SK-N-SH treated with all-trans-retinoic acid at 6 μM for 48 hours (cell line): ENCODE data around the gene SH3PXD2A.

Source experiments
- ATAC-seq: fragments of 200-7000 bp; cut with Tn5 transposase; 3 replicates; pipeline ENCODE4 v1.9.1; 2020; ENCODE audit warnings: mild to moderate bottlenecking, moderate library complexity
- ARNTL ChIP-seq: fragments of 450-650 bp; formaldehyde crosslinking; IDR thresholded peaks from 2 replicates; pipeline ENCODE4 v1.5.0; 2020; ENCODE audit warnings: low read depth, mild to moderate bottlenecking, moderate library complexity, borderline replicate concordance
- BACH2 ChIP-seq: fragments of 250-450 bp; sonication (Bioruptor Pico); IDR thresholded peaks from 2 replicates; pipeline ENCODE4 v1.9.0; 2021; ENCODE audit warnings: mild to moderate bottlenecking, borderline replicate concordance
- CREB5 ChIP-seq: fragments of 250-450 bp; sonication (Bioruptor Pico); IDR thresholded peaks from 2 replicates; pipeline ENCODE4 v1.5.1; 2020; ENCODE audit warnings: low read depth, mild to moderate bottlenecking, moderate library complexity
- CSDC2 ChIP-seq: fragments of 250-450 bp; sonication (Bioruptor Pico); IDR thresholded peaks from 2 replicates; pipeline ENCODE4 v1.5.0; 2020; ENCODE audit warnings: mild to moderate bottlenecking, moderate library complexity
- CSRNP3 ChIP-seq: fragments of 250-450 bp; sonication (Bioruptor Pico); IDR thresholded peaks from 2 replicates; pipeline ENCODE4 v1.5.1; 2021; ENCODE audit warnings: mild to moderate bottlenecking, moderate library complexity
- ESRRG ChIP-seq: fragments of 250-450 bp; sonication (Bioruptor Pico); IDR thresholded peaks from 2 replicates; pipeline ENCODE4 v1.6.1; 2021; ENCODE audit warnings: mild to moderate bottlenecking
- GLIS3 ChIP-seq: fragments of 250-450 bp; sonication (Bioruptor Pico); IDR thresholded peaks from 2 replicates; pipeline ENCODE4 v1.5.0; 2020; ENCODE audit warnings: mild to moderate bottlenecking, moderate library complexity
- ISL1 ChIP-seq: fragments of 250-450 bp; sonication (Bioruptor Pico); IDR thresholded peaks from 2 replicates; pipeline ENCODE4 v2.1.2; 2022; ENCODE audit warnings: mild to moderate bottlenecking, moderate library complexity
- OSR1 ChIP-seq: fragments of 250-450 bp; sonication (Bioruptor Pico); IDR thresholded peaks from 2 replicates; pipeline ENCODE4 v1.8.0; 2022; ENCODE audit warnings: moderate library complexity, mild to moderate bottlenecking, inconsistent platforms
- PPARA ChIP-seq: fragments of 250-450 bp; sonication (Bioruptor Pico); IDR thresholded peaks from 2 replicates; pipeline ENCODE4 v1.5.0; 2020; ENCODE audit warnings: mild to moderate bottlenecking, borderline replicate concordance
- RARB ChIP-seq: fragments of 250-450 bp; sonication (Bioruptor Pico); IDR thresholded peaks from 2 replicates; pipeline ENCODE4 v1.8.0; 2021; ENCODE audit warnings: mild to moderate bottlenecking, moderate library complexity
- SNAI2 ChIP-seq: fragments of 250-450 bp; sonication (Bioruptor Pico); IDR thresholded peaks from 2 replicates; pipeline ENCODE4 v1.5.0; 2020; ENCODE audit warnings: mild to moderate bottlenecking, moderate library complexity
- TSHZ2 ChIP-seq: fragments of 250-450 bp; sonication (Bioruptor Pico); IDR thresholded peaks from 2 replicates; pipeline ENCODE4 v1.5.0; 2020; ENCODE audit warnings: mild to moderate bottlenecking, moderate library complexity
- ZC3H10 ChIP-seq: fragments of 250-450 bp; sonication (Bioruptor Pico); IDR thresholded peaks from 2 replicates; pipeline ENCODE4 v1.5.1; 2021; ENCODE audit warnings: mild to moderate bottlenecking, moderate library complexity
- ZFP30 ChIP-seq: fragments of 450-650 bp; formaldehyde crosslinking; IDR thresholded peaks from 2 replicates; pipeline ENCODE4 v1.5.0; 2022; ENCODE audit warnings: mild to moderate bottlenecking, moderate library complexity
- ZNF565 ChIP-seq: fragments of 450-650 bp; formaldehyde crosslinking; conservative IDR thresholded peaks from 2 replicates; pipeline ENCODE4 v1.5.0; 2020; ENCODE audit warnings: low read depth, mild to moderate bottlenecking, moderate library complexity
- ZNF70 ChIP-seq: fragments of 450-650 bp; formaldehyde crosslinking; IDR thresholded peaks from 2 replicates; pipeline ENCODE4 v1.5.0; 2020; ENCODE audit warnings: mild to moderate bottlenecking, moderate library complexity
- ZNF8 ChIP-seq: fragments of 450-650 bp; formaldehyde crosslinking; IDR thresholded peaks from 2 replicates; pipeline ENCODE4 v1.5.0; 2020; ENCODE audit warnings: mild to moderate bottlenecking, moderate library complexity

The SH3PXD2A gene

GRCh38 chr10:103709341-103709920 lies 145.9 kb downstream of the SH3PXD2A start:
- TF ChIP-seq ISL1 (CRISPR knock-in tag) (no peak), ESRRG (CRISPR knock-in tag) (no peak), CSDC2 (CRISPR knock-in tag) (no peak), ZNF565 (CRISPR knock-in tag) (no peak), ZC3H10 (CRISPR knock-in tag) (no peak), RARB (no peak), CREB5 (no peak), OSR1 (no peak), TSHZ2 (CRISPR knock-in tag) (no peak), GLIS3 (CRISPR knock-in tag) (no peak), CSRNP3 (CRISPR knock-in tag) (no peak), SNAI2 (no peak)
- ATAC-seq: peak; percentile 66

GRCh38 chr10:103708627-103709288 lies 146.6 kb downstream of the SH3PXD2A start:
- ATAC-seq: peak; percentile 9; the same call in 2 of the 3 replicates
- TF ChIP-seq PPARA (CRISPR knock-in tag): no peak
- no peak for TF ChIP-seq ZNF70
- no peak for TF ChIP-seq RARB
- TF ChIP-seq BACH2: no peak
- TF ChIP-seq ISL1 (CRISPR knock-in tag): no peak
- no peak for TF ChIP-seq ESRRG (CRISPR knock-in tag)
- no peak for TF ChIP-seq ZNF565 (CRISPR knock-in tag)
- no peak for TF ChIP-seq ZFP30 (CRISPR knock-in tag)
- TF ChIP-seq CSRNP3 (CRISPR knock-in tag): no peak
- TF ChIP-seq ARNTL (CRISPR knock-in tag): no peak

GRCh38 chr10:103707956-103708626 lies 147.3 kb downstream of the SH3PXD2A start:
- ATAC-seq: no peak
- no peak for TF ChIP-seq ZNF8 (CRISPR knock-in tag)
- TF ChIP-seq TSHZ2 (CRISPR knock-in tag): no peak
- no peak for TF ChIP-seq ISL1 (CRISPR knock-in tag)
- TF ChIP-seq, all 23 proteins: peak for 0
